GM18502 (cell line): ENCODE measurements around the gene PODN.

Experiments used
- ATAC-seq: cut with Tn5 transposase; IDR thresholded peaks from one replicate; pipeline ENCODE4 v1.9.1; 2021; ENCODE audit warnings: mild to moderate bottlenecking; ENCODE audit not compliant: unreplicated experiment, poor library complexity

PODN gene

DNA sequence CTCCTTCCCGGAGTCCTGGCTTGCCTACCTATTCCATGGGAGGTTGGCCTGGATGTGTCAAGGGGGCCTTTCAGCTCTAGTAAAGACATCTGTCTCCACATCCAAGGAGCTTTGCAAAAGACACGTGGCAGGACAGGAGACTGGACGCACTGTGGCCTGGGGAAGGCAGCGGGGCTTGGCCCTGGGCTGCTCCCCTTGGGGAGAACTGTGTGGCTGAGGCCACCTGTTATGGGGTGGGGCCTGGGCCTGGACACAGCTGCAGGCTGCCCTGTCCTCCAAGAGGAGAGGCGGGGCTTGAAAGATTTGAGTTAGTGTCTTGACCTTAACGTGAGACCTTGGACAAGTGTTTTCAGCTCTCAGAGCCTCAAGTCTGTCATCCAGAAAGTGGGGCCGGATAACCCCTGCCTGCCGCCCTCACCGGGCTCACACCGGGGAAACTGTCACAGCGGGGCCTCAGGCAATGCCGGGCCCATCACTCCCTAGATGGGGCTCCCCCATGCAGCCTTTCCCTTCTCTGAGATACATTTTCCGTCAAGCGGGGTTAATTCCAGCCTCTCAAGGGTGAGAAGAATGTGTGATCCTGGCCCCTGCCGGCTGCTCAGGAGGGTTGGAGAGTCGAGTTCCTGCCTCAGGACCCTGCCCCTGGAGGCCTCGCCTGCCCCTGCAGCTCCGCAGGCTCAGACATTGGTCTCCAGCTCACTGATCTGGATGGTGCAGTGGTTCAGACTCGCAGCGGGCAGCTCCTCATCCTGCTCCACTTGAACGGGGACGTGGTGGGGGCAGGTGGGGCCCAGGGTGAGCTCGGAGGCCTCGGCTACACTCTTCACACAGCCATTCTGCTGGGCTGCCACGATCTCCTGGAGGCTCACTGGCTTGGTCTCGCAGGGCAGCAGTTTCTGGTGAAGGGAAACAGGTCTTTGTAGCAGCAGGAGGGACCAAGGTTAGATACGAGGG is 25.6 kb downstream of the PODN start:
- ATAC-seq = no peak

DNA sequence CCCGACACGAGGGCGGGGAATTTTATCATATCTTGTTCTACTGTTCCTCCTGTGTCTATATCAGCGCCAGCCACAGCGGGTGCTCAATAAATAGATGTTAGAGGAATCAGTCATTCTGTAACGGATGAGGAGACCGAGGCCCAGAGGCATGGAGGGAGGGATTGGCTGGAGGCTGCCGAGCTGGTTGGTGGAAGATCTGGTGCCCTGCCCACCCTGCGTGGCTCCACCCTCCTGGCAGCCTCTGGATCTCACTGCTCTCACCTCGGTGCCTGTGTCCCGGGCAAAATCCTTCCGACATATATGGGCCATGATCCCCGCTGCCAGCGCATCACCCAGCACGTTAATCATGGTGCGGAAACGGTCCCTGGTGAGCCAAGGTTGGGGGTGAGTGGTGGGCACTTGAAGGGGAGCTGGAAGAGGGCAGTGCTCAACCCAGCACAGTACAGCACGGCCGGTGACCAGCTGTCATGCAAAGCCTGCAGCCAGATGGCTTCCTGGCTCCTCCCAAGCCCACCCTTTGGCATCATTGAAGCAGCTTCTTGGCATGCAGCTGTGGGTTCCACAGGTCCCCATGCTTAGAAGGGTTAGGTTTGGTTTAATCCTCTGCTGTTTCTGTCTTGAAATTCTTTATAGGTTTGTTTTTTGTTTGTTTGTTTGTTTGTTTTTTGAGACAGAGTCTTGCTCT is 26.7 kb downstream of the PODN start:
- no peak for ATAC-seq

DNA sequence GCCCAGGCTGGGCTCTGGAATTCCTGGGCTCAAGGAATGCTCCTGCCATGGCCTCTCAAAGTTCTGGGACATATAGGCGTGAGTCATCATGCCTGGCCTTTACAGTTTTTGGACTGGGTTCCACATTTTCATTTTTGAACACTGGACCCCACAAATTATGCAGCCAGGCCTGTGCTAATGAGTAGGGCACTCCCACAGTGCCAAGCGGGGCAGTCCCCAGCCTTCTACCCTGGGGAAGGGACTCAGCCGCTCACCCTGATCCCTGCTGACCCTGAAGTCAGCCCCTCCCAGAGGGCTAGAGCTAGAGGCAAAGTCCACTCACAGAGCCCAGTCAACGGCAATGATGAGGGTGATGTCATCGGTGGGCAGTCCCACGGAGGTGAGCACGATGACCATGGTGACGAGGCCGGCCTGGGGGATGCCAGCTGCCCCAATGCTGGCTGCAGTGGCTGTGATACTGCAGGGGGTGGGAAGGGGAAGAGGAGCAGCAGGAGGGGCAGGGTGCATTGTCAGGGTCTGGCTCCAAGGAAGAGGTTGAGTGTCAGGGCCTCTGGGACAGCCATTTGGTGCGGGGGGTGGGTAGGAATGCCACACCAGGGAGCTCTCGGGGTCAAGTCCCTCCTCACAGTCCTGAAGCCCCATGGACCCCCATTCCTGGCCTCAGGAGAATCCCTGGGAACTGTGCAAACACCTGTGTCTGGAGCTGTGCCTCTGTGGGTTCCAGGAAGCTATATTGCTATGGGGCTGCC is 27.6 kb downstream of the PODN start:
- ATAC-seq = no peak

DNA sequence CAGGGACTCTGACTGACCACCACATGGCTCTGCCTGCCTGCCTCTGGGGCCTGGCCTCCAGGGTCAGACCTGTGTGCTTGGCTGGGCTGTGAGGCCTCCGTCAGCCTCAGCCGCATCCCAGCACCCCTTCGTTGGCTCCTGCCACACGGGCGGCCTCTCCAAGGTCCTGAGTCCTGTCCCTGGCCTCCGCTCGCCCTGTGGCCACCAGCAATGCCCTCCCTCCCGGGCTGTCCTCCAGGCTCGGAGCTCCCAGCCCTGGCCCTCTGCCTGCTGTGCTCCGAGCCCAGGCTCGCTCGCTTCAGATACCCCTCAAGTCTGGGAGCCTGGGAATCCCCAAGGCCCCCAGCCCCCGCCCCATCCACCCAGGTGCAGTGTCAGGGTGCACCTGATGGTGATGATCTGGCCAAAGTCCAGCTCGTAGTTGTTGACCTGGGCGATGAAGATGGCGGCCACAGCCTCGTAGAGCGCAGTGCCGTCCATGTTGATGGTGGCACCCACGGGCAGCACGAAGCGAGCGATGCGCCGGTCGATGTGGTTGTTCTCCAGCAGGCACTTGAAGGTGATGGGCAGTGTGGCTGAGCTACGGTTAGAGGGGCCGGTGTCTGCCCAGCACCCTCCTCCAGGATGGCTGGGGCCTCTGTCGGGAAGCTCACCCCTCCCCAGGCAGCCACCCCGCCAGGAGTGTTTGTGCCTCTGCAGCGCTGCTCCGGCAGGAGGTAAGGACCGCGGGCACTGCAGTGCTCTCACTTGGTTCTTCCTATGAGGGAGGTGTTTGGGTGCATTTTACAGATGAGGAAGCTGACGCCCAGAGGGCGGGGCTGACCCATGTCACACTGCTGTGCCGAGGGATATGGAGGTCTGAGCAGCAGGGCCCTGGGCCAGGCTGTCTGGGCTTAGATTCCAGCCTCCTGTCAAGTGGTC is 28.5 kb downstream of the PODN start:
- ATAC-seq = no peak

DNA sequence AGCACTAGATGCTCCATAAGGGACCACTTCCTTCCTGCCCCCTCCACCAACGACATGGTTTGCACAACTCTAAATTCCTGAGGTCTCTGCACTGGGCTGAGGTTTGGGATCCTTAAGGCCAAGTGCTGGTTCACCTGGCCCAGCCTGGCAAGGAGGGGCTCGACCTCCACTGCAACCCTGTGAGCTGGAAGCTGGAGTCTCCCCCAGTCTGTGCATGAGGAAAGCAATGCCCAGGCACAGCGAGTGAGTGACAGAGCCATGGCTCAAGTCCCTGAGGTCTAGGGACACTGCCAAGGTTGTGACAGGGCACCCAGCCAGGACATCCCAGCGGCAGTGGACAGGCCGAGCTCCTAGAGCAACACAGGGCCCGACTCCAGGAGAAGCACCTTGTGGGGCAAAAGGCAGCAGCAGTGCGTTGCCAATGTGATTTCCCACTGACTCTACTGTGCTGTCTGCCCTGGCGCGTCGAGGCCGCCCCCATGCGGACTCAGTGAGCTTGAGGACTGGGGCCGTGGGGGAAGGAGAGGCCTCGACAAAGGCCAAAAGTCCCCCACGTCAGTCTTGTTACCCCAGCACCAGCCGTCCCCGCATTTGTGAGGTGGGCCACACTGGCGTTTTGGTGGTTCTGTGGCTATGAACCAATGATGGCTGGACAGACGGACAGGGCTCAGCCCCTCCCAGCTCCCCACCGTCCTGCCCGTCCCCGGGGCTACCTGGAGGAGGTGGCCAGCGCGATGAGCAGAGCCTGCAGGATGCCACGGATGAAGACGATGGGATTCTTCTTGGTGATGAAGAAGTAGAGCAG is 30.0 kb downstream of the PODN start:
- no peak for ATAC-seq

DNA sequence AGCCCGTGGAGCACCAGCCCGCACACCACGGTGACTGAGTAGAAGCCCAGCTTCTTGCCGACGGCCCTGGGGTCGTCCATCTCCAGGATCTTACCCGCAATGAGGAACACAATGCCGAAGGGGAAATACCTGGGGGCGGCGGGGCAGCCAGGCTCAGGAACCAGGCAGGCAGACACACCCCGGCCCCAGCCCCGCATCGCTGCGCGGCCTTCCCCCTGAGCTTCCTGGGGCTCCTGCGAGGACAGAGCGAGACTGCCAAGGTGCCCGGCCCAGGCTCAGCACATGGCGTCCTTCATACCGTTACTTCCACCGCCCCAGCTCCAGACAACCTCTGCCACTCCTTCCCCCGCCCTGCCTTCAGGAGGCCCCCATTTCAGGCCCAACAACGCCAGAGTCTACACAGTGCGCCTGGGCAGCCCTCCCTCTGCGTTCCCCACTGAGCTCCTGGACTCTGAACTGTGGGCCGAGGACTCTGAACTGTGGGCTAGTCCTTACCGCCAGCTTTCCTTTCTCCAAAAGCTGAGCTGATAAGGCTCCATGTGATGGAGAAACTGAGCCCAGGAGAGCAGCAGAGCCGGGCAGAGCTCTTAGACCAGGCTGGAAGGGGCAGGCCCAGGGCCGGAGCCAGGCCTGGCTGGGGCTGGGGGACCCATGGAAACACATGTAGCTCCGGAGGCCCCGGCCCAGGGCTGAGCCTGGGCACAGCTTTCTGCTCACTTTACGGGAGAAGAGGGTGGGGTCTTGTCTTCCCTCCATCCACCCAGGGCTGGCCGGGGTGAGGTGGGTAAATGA is 30.8 kb downstream of the PODN start:
- ATAC-seq = no peak

DNA sequence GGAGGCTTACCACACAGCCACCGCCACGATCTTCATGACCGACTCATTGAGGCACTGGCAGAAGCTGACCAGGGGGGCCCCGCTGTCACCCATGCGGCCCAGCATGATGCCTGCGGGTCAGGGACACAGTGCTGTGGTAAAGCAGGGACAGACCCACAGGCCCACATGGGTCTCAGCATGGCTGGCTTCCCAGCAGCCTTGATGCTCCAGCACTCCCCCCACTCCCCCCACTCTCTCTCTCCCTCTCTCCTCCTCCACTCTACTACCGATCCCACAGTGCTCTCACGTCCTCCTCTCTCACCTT is 31.4 kb downstream of the PODN start:
- ATAC-seq = no peak

DNA sequence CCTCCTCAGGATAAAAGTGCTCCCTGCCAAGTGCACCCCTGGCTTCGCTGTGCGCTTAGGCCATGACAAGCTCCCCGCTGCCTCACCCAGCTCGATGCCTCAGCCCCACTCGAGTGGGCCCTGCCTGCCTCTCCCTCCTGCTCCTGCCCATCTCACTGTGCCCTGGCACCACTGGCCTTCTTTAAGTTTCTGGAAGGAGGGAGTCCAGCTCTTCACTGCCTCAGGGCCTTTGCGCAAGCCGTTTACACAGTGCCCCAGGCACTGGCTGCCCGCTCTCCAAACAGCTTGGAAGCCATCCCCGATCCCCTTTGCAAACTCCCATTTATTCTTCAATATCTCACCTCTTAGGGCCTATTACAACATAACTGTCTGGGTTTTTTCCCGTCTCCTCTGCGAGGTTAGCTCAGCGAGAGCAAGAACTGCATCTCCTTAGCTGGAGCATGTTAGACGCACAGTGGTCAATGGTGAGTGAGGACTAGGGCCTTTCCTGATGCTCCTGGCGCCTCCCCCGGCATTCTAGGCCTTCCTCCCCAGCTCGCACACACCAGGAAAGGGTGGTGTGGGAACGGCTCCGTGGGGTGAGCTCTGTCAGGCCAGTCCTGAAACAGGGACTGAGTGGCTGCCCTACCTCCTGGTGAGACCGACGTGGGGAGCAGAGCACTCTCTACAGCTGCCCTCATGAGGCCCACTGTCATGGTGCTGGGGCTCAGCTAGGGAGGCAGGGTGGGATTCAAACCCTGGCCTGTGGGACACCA is 31.9 kb downstream of the PODN start:
- no peak for ATAC-seq

DNA sequence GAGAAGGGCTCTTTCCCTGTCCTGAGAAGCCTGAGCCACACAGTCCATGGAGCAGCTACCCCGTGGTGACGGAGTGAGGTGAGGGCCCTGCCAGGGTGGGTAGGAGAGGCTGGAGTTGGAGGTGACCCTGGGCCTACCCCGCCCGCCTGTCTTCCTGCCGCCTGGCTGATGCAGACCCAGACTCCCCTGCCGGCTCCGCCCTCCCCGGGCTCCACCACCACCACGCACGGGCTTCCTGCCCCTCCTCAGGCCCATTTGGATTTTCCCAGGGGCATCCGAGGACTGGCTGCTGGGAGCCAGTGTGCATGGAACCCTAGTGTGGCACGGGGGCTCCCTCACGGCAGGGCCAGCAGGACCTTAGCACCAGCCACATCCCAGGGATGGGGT is 32.5 kb downstream of the PODN start:
- ATAC-seq = no peak

DNA sequence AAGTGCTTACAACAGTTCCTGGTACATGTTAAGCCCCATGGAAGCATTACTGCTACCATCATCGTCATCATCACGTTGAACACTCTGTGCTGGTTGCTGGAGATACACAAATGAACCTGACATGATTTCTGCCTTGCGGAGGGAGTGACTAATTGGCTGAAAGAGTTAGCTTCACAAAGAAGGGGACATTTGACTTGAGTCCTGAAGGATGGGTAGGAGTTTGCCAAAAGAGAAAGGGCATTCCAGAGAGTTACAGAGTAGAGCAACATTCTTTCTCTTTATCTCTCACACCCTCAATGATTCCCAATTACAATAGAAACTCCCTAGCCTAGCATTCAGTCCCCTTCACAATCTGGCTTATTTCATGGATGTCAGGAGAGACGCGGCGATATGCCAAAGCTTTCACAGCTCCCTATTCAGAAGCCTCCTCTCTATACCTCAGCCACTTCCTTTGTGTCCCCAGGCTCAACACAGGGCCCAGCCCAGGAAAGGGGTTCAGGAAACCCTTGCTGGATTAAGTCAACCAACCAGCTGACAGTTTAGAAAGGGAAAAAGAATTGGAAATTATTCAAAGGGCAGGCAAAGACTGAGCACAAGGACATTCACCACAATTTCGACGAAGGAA is 42.4 kb downstream of the PODN start:
- ATAC-seq = no peak

DNA sequence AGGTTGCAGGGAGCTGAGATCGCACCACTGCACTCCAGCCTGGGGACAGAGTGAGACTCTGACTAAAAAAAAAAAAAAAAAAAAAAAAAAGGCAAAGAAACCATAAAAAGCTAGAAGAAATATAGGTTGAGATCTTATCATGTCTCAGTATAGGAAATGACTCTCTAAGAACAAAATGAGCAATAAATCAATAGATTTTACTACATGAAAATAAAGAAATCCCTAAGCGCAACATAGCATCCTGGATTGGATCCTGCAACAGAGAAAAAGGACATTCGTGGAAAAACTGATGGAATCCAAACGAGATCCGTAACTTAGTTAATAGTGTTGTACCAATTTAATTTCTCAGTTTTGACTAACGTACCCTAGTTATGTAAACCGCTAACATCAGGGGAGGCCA is 45.1 kb downstream of the PODN start:
- no peak for ATAC-seq

DNA sequence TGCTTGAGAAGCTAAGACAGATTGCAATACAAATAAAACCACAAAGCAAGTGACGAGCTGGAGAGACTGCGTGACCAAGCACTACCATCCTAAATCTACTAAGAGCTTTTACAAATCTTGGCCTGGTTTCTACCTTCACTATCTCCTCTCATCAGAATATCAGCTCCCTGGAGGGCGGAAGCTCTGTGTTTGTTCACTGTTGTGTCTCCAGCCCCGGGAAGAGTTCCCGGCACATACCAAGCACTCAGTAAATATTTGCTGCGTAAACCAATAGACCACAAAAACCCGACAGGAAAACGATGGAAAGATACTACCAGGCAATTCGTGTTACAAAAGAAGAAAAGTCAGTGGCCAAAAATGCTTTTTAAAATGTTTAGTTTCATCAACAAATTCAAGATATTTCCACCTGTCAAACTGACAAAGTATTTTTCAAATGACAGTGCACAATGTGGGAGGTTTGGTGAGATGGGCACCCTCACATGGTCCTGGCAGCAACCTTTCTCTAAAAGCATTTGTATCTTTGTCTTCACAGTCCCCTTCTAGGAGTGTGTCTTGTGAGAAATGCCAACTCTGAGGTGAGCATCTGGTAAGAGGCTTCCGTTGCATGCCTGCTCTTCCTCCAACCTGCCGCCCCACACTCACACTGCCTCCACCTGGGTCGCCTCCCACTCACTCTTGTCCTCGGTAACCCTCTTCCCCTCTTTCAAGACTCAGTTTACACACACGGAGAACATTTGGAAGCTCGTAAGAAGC is 45.7 kb downstream of the PODN start:
- no peak for ATAC-seq

DNA sequence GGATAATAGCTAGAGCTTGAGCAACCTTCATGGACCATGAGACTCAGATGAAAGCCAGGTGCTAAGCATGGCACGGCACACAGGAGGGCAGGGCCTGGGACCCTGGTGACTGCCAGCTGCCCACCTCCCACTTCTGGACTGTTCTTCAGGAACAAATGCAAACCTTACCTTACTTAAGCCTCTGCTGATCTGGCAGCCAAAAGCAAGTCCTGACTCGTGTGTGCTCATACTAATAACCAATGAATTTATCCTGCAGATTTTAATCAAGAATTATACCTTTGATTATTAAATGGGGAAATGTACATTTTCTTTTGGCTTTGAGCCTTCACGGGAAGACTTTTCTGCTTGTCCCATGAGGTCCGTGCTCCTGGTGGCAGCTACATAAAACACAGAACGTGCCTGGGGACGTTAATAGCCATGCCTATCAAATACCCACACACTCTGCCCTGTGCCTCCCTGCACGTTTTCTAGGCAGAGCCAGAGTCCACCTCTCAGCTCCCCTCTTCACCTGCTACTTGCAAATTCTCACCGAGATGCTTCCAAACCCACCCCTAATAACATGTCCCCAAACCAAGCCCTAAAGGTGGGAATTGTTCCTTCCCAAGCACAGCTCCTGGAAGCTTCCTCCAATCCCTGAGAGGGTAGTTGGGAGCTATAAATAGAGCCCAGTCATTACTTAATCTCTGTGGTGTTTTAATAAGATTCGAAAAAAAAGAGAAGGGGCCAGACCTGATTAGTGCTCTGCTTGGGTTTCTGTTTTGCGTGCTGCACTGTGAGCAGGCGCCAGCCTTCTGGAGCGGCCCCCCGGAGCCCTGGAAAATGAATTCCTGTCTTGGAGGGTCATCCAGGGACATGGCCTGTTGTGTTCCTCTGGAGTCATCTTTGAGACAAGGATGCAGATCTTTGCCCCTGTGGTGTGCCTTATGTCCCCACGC is 46.9 kb downstream of the PODN start:
- ATAC-seq = no peak

DNA sequence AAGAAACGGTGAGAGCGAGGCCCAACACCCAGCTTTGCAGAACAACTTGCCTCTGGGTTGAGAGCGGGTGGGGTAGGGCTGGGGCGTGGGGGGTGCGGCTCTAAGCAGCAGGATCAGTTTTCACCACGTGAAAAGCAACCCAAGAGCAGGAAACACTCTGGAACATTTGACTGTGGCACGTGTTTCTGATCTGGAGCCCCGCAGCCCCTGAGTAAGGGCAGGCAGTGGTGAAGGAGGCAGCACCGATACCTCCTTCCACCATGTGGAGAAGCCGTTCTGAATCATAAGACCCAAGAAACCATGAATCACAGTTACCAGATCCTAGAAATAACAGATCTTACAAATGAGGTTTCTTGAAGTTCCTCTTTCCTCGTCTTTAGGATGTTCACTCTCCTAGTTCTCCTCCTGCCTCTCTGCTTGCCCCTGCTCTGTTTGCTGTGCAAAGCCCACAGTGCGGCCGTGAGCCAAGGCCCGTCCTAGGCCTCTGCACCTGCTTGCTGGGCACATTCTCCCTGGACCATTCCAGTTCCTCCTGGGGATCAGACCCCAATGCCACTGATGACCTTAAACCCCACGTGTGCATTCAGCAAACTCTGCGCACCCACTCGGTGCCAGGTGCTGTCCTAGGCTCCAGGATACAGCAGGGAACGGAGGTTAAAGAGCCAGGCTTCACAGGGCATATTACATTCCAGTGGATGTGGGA is 48.5 kb downstream of the PODN start:
- ATAC-seq = no peak

DNA sequence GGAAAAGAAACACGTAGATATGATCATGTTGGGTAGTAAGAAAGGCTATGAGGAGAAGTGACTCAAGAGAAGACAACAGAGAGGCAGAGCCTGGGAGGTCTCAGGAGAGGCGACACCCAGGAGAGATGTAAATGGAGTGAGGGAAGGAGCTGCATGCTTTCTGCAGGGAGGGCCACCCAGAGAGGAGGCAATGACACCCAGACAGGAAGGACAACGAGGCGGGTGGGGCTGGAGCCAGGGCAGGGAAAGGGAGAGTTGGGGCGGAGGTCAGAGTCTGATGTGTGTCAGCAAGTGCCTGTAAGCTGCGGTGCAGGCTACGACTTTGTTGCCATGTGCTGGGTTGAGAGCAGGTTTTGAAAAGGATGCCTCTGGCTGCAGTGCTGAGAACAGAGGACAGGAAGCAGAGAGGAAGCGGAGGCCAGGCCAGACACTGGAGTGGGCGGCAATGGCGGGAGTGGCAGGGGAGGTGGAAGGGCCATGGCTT is 49.1 kb downstream of the PODN start:
- no peak for ATAC-seq
